Panc1 (cell line): Measurements from ENCODE around the gene TMCC1. TPM values are rescaled to one million over a fixed set of nuclear protein-coding genes. Genes with fewer than 3 reads are reported as not detected.

ENCODE experiments used
- ATAC-seq: fragments of 200-7000 bp; cut with Tn5 transposase; 2 replicates; pipeline ENCODE4 v1.9.1; 2020; ENCODE audit warnings: mild to moderate bottlenecking, moderate library complexity
- BruUV-seq: library from RNA; stranded (reverse); fragments of 400-500 nt; replicated peaks from 2 replicates; lab custom pipeline; 2021; lab: Mats Ljungman, UMichigan
- CTCF ChIA-PET: fragments of 300-600 bp; sonication (Branson Sonifier 250); formaldehyde crosslinking; loops from one replicate; lab custom pipeline; 2022; ENCODE audit warnings: antibody characterized with exemption; lab: Charles Lee
- POLR2A ChIA-PET: fragments of 300-600 bp; sonication (Branson Sonifier 250); formaldehyde crosslinking; loops from one replicate; lab custom pipeline; 2022; ENCODE audit warnings: antibody characterized with exemption; lab: Charles Lee
- DNase-seq: peaks from one replicate; pipeline ENCODE4 v3.0.0-alpha.2; 2010; ENCODE audit warnings: low read depth, low spot score
- H3K27ac ChIP-seq: 2 replicates; pipeline ENCODE4 v1.5.1; 2011; ENCODE audit warnings: mild to moderate bottlenecking, low read length, inconsistent platforms
- H3K27me3 ChIP-seq: fragments of 200-500 bp; sonication (Bioruptor generic); 2 replicates; pipeline ENCODE4 v1.6.0; 2014; ENCODE audit warnings: low read length, inconsistent platforms; ENCODE audit not compliant: control insufficient read depth, insufficient read depth
- H3K36me3 ChIP-seq: fragments of 200-500 bp; sonication (Bioruptor generic); 2 replicates; pipeline ENCODE4 v1.5.1; 2014; ENCODE audit warnings: inconsistent platforms, mild to moderate bottlenecking, low read length, moderate library complexity; ENCODE audit not compliant: control insufficient read depth, insufficient read depth
- H3K4me1 ChIP-seq: 2 replicates; pipeline ENCODE4 v1.5.1; 2011; ENCODE audit warnings: inconsistent platforms, mild to moderate bottlenecking, low read length, moderate library complexity; ENCODE audit not compliant: control insufficient read depth, insufficient read depth
- H3K4me3 ChIP-seq, 2 experiments: 2 replicates each; pipeline ENCODE4 v1.5.1; 2011 to 2012; ENCODE audit warnings: low read depth in 2 of 2, low read length in 2 of 2, mild to moderate bottlenecking in 2 of 2, inconsistent platforms in 1 of 2, moderate library complexity in 1 of 2
- H3K9me3 ChIP-seq: fragments of 200-500 bp; sonication (Bioruptor generic); 2 replicates; pipeline ENCODE4 v1.5.1; 2014; ENCODE audit warnings: low read depth, mild to moderate bottlenecking, inconsistent platforms, low read length, moderate library complexity; ENCODE audit not compliant: control insufficient read depth, insufficient read depth
- POLR2AphosphoS5 ChIP-seq: IDR thresholded peaks from 2 replicates; pipeline ENCODE4 v1.6.1; 2012; ENCODE audit warnings: mild to moderate bottlenecking, low read depth, low read length, moderate library complexity
- SIN3A ChIP-seq: IDR thresholded peaks from 2 replicates; pipeline ENCODE4 v1.6.1; 2012; ENCODE audit warnings: low read depth, mild to moderate bottlenecking, low read length, moderate library complexity, borderline replicate concordance; ENCODE audit not compliant: insufficient read depth
- TCF7L2 ChIP-seq: IDR thresholded peaks from 2 replicates; pipeline ENCODE4 v1.6.1; 2011; ENCODE audit warnings: mild to moderate bottlenecking, low read depth, low read length, inconsistent platforms
- in situ Hi-C: cut with HindIII; loops from 2 replicates; pipeline ENCODE4 v1.10.0; 2016; ENCODE audit warnings: low sequenced_read_pairs, low pct_unique_long_range_greater_than_20kb
- intact Hi-C: fragments of 100-400 bp; cut with micrococcal nuclease; formaldehyde crosslinking; loops from one replicate; pipeline ENCODE4 v1.10.0; 2022; ENCODE audit not compliant: unreplicated experiment
- total RNA-seq: library from RNA; stranded (reverse); gene quantifications from one replicate; pipeline ENCODE4 v1.2.1, GENCODE V29; 2021; ENCODE audit not compliant: unreplicated experiment
- TF ChIP-seq, protein P1 (sequence below), 2 experiments: IDR thresholded peaks; 2 replicates each; pipeline ENCODE4 v1.6.1; 2011 to 2012; ENCODE audit warnings: low read depth in 2 of 2, control low read depth in 1 of 2, low read length in 1 of 2, mild to moderate bottlenecking in 1 of 2, moderate library complexity in 1 of 2; ENCODE audit not compliant: insufficient read depth in 1 of 2
- TF ChIP-seq, protein P2 (sequence below): fragments of 450-650 bp; IDR thresholded peaks from 2 replicates; pipeline ENCODE4 v1.5.1; 2017; ENCODE audit warnings: mild to moderate bottlenecking

The TMCC1 gene
- total RNA-seq, 1 experiment from 2014 or later = 33.2 TPM

GRCh38 chr3:129694228-129694627 is 199.3 kb downstream of the TMCC1 start:
- BruUV-seq = no TSS peak
- Histone ChIP-seq H3K4me3 (no peak overlapping the region), H3K9me3 (no peaks in the 10 kb centered on the region), H3K4me1 (no peaks in the 10 kb centered on the region), H3K27ac (no peak overlapping the region), H3K27me3 (no peaks in the 10 kb centered on the region), H3K36me3 (no peaks in the 10 kb centered on the region)
- DNase-seq = no peak
- ATAC-seq = no peak
- intact Hi-C loops (no loop called here), in situ Hi-C loops (no loop called here)
- ChIA-PET POLR2A (no interaction called here), CTCF (no interaction called here)
- TF ChIP-seq, protein P1, sequence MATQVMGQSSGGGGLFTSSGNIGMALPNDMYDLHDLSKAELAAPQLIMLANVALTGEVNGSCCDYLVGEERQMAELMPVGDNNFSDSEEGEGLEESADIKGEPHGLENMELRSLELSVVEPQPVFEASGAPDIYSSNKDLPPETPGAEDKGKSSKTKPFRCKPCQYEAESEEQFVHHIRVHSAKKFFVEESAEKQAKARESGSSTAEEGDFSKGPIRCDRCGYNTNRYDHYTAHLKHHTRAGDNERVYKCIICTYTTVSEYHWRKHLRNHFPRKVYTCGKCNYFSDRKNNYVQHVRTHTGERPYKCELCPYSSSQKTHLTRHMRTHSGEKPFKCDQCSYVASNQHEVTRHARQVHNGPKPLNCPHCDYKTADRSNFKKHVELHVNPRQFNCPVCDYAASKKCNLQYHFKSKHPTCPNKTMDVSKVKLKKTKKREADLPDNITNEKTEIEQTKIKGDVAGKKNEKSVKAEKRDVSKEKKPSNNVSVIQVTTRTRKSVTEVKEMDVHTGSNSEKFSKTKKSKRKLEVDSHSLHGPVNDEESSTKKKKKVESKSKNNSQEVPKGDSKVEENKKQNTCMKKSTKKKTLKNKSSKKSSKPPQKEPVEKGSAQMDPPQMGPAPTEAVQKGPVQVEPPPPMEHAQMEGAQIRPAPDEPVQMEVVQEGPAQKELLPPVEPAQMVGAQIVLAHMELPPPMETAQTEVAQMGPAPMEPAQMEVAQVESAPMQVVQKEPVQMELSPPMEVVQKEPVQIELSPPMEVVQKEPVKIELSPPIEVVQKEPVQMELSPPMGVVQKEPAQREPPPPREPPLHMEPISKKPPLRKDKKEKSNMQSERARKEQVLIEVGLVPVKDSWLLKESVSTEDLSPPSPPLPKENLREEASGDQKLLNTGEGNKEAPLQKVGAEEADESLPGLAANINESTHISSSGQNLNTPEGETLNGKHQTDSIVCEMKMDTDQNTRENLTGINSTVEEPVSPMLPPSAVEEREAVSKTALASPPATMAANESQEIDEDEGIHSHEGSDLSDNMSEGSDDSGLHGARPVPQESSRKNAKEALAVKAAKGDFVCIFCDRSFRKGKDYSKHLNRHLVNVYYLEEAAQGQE (IDR thresholded peaks at IDR 0.05; ENCODE audit: insufficient read depth in 1 of 2, low read depth in 2 of 2, low read length in 1 of 2) = no peak
- TF ChIP-seq TCF7L2 (no peak), SIN3A (no peak), POLR2AphosphoS5 (no peak)
- TF ChIP-seq, protein P2, sequence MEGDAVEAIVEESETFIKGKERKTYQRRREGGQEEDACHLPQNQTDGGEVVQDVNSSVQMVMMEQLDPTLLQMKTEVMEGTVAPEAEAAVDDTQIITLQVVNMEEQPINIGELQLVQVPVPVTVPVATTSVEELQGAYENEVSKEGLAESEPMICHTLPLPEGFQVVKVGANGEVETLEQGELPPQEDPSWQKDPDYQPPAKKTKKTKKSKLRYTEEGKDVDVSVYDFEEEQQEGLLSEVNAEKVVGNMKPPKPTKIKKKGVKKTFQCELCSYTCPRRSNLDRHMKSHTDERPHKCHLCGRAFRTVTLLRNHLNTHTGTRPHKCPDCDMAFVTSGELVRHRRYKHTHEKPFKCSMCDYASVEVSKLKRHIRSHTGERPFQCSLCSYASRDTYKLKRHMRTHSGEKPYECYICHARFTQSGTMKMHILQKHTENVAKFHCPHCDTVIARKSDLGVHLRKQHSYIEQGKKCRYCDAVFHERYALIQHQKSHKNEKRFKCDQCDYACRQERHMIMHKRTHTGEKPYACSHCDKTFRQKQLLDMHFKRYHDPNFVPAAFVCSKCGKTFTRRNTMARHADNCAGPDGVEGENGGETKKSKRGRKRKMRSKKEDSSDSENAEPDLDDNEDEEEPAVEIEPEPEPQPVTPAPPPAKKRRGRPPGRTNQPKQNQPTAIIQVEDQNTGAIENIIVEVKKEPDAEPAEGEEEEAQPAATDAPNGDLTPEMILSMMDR = no peak

DNA sequence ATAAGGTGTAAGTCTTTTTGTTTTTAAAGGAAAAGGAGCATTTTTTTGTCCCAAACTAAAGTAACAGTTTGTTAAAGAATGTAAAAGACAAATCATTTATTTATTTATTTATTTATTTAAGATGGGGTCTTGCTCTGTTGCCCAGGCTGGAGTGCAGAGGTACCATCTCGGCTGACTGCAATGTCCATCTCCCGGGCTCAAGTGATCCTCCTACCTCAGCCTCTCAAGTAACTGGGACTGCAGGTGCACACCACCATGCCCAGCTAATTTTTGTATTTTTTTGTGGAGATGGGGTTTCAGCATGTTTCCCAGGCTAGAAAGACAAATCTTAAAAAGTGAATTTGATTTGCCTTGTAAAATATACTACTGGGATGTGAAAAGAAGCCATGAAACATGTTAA is 200.8 kb downstream of the TMCC1 start:
- ATAC-seq (no peak), DNase-seq (no peak)
- Histone ChIP-seq H3K27ac (no peak overlapping the region), H3K4me1 (peaks cover 4% of the 10 kb centered on the region), H3K36me3 (no peaks in the 10 kb centered on the region), H3K27me3 (no peaks in the 10 kb centered on the region), H3K4me3 (no peak overlapping the region), H3K9me3 (no peaks in the 10 kb centered on the region)
- ChIA-PET CTCF (no interaction called here), POLR2A (no interaction called here)
- in situ Hi-C loops = no loop called here
- no TSS peak for BruUV-seq
- no peak for TF ChIP-seq POLR2AphosphoS5
- TF ChIP-seq, protein P1 (IDR thresholded peaks at IDR 0.05; ENCODE audit: insufficient read depth in 1 of 2, low read depth in 2 of 2, low read length in 1 of 2) = no peak
- TF ChIP-seq, protein P2 = no peak
- TF ChIP-seq SIN3A = no peak
- TF ChIP-seq TCF7L2 = no peak
- intact Hi-C loops = no loop called here
